Measurements from ENCODE around the gene GPC6. TPM values are rescaled to one million over a fixed set of nuclear protein-coding genes. Genes with fewer than 3 reads are reported as not detected.

The GPC6 gene
- total and polyA plus RNA-seq, 4 donors: 5.9 to 29.1 (median 18.2) TPM

DNA sequence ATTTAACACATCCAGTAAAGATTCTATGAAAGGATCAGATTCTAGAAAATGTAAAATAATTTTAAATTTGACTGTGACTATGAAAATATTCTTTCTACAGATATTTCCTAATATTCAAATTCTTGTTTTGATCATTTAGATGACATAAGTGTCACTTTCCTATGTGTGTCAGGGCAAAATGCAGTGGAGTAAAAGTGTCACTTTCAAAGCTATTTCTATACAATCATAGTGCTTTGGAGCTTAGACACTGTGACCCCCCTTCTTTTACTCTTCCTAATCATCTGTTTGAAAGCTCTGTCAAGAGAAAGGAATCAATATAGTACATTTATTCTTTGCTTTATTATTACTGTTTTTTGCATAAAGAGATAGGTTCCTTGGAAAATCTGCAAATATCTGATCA, 760.9 kb downstream of the GPC6 start (continued):
- TF ChIP-seq, protein P1, sequence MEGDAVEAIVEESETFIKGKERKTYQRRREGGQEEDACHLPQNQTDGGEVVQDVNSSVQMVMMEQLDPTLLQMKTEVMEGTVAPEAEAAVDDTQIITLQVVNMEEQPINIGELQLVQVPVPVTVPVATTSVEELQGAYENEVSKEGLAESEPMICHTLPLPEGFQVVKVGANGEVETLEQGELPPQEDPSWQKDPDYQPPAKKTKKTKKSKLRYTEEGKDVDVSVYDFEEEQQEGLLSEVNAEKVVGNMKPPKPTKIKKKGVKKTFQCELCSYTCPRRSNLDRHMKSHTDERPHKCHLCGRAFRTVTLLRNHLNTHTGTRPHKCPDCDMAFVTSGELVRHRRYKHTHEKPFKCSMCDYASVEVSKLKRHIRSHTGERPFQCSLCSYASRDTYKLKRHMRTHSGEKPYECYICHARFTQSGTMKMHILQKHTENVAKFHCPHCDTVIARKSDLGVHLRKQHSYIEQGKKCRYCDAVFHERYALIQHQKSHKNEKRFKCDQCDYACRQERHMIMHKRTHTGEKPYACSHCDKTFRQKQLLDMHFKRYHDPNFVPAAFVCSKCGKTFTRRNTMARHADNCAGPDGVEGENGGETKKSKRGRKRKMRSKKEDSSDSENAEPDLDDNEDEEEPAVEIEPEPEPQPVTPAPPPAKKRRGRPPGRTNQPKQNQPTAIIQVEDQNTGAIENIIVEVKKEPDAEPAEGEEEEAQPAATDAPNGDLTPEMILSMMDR (IDR thresholded peaks at IDR 0.05; ENCODE audit: low read depth, low read length, missing input control): no peak
- TF ChIP-seq RXRA (IDR thresholded peaks at IDR 0.05) (no peak), HNF4G (IDR thresholded peaks at IDR 0.05) (no peak)

DNA sequence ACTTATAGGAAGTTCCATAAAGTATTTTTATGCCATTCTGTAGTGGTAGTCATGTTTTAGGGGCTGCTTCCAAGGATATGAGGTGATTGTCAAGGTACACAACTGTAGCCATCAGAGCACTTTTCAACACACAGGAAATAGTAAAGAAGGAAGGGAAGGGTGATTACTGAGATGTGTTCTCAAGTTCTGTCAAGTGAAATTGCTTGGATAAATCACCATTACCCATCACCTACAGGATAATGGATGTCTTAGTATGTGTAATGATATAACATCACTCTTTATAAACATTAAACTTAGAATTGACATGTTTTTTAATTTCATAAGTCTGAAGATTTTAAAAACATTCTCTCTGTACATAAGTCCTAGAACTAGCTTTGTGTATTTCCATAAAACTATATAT, 765.0 kb downstream of the GPC6 start:
- no peaks in the 10 kb centered on the region for H3K4me1 ChIP-seq (ENCODE audit: control insufficient read depth in 4 of 4, insufficient read depth in 4 of 4, low read length in 3 of 4)
- no peak overlapping the region for H3K27ac ChIP-seq (ENCODE audit: low read depth in 1 of 2, low read length in 2 of 2)
- no peaks in the 10 kb centered on the region for H3K9me3 ChIP-seq (ENCODE audit: control insufficient read depth in 4 of 4, low read length in 3 of 4)
- no peaks in the 10 kb centered on the region for H3K27me3 ChIP-seq (ENCODE audit: control insufficient read depth in 4 of 4, insufficient read depth in 4 of 4, low read length in 3 of 4)
- no peaks in the 10 kb centered on the region for H3K36me3 ChIP-seq (ENCODE audit: control insufficient read depth in 4 of 4, insufficient read depth in 3 of 4, low read depth in 1 of 4, low read length in 3 of 4)
- no peak for TF ChIP-seq TAF1 (conservative IDR thresholded peaks at IDR 0.05)
- TF ChIP-seq, protein P2, sequence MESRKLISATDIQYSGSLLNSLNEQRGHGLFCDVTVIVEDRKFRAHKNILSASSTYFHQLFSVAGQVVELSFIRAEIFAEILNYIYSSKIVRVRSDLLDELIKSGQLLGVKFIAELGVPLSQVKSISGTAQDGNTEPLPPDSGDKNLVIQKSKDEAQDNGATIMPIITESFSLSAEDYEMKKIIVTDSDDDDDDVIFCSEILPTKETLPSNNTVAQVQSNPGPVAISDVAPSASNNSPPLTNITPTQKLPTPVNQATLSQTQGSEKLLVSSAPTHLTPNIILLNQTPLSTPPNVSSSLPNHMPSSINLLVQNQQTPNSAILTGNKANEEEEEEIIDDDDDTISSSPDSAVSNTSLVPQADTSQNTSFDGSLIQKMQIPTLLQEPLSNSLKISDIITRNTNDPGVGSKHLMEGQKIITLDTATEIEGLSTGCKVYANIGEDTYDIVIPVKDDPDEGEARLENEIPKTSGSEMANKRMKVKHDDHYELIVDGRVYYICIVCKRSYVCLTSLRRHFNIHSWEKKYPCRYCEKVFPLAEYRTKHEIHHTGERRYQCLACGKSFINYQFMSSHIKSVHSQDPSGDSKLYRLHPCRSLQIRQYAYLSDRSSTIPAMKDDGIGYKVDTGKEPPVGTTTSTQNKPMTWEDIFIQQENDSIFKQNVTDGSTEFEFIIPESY (IDR thresholded peaks at IDR 0.05): no peak
- no peak for TF ChIP-seq GABPA (IDR thresholded peaks at IDR 0.05 in 1 of 2, conservative IDR thresholded peaks at IDR 0.05 in 1 of 2)
- TF ChIP-seq FOXA2 (IDR thresholded peaks at IDR 0.05): no peak
- no peak for TF ChIP-seq HNF4G (IDR thresholded peaks at IDR 0.05)
- TF ChIP-seq FOXA1 (IDR thresholded peaks at IDR 0.05): no peak
- TF ChIP-seq RAD21 (IDR thresholded peaks at IDR 0.05): no peak
- no peak for TF ChIP-seq HNF4A (conservative IDR thresholded peaks at IDR 0.05)
- no peak for TF ChIP-seq RXRA (IDR thresholded peaks at IDR 0.05)
- TF ChIP-seq, protein P3, sequence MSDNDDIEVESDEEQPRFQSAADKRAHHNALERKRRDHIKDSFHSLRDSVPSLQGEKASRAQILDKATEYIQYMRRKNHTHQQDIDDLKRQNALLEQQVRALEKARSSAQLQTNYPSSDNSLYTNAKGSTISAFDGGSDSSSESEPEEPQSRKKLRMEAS (IDR thresholded peaks at IDR 0.05): no peak
- TF ChIP-seq NR2F2 (IDR thresholded peaks at IDR 0.05): no peak
- TF ChIP-seq EGR1 (IDR thresholded peaks at IDR 0.05; ENCODE audit: low read depth in 2 of 2): no peak
- no peak for TF ChIP-seq JUND (IDR thresholded peaks at IDR 0.05)
- no peak for TF ChIP-seq YY1 (IDR thresholded peaks at IDR 0.05)
- TF ChIP-seq, protein P1 (IDR thresholded peaks at IDR 0.05; ENCODE audit: low read depth, low read length, missing input control): no peak
- no peak overlapping the region for H3K4me3 ChIP-seq (ENCODE audit: low read depth in 1 of 3, low read length in 3 of 3)
- DNase-seq (ENCODE audit: low spot score): no peak
- H3K9ac ChIP-seq (ENCODE audit: low read depth in 1 of 2, low read length in 2 of 2): no peak overlapping the region

DNA sequence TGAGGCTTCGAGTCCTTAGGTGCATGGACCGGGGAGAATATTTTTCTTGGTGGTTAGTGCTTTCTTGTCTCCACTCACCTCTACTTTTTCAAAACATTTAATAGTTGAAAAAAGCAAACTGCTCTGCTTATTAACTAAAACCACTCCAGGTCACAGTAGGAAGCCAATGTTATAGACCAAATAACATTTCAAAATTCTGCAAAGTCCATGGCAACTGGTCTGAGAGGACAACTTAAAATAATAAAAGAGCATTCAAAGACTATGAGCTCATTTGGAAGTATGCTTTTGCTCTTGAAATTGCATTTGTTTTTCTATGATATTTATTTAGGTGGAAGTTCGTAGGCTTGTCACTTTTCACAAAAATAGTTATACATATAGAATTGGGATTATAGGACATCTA, 769.9 kb downstream of the GPC6 start:
- H3K27me3 ChIP-seq (ENCODE audit: control insufficient read depth in 4 of 4, insufficient read depth in 4 of 4, low read length in 3 of 4): no peaks in the 10 kb centered on the region
- 92% methylated on average over 3 of the region's 3 CpGs for WGBS
- no peak overlapping the region for H3K27ac ChIP-seq (ENCODE audit: low read depth in 1 of 2, low read length in 2 of 2)
- no peak for DNase-seq (ENCODE audit: low spot score)
- no peak overlapping the region for H3K9ac ChIP-seq (ENCODE audit: low read depth in 1 of 2, low read length in 2 of 2)
- no peak overlapping the region for H3K4me3 ChIP-seq (ENCODE audit: low read depth in 1 of 3, low read length in 3 of 3)
- no peaks in the 10 kb centered on the region for H3K36me3 ChIP-seq (ENCODE audit: control insufficient read depth in 4 of 4, insufficient read depth in 3 of 4, low read depth in 1 of 4, low read length in 3 of 4)
- no peaks in the 10 kb centered on the region for H3K9me3 ChIP-seq (ENCODE audit: control insufficient read depth in 4 of 4, low read length in 3 of 4)
- H3K4me1 ChIP-seq (ENCODE audit: control insufficient read depth in 4 of 4, insufficient read depth in 4 of 4, low read length in 3 of 4): no peaks in the 10 kb centered on the region
- TF ChIP-seq, protein P1 (IDR thresholded peaks at IDR 0.05; ENCODE audit: low read depth, low read length, missing input control): no peak
- TF ChIP-seq YY1 (IDR thresholded peaks at IDR 0.05) (no peak), HNF4G (IDR thresholded peaks at IDR 0.05) (no peak), TAF1 (conservative IDR thresholded peaks at IDR 0.05) (no peak), EGR1 (IDR thresholded peaks at IDR 0.05; ENCODE audit: low read depth in 2 of 2) (no peak), JUND (IDR thresholded peaks at IDR 0.05) (no peak), SP1 (IDR thresholded peaks at IDR 0.05) (no peak), NR2F2 (IDR thresholded peaks at IDR 0.05) (no peak), FOXA2 (IDR thresholded peaks at IDR 0.05) (no peak)
- TF ChIP-seq, protein P4, sequence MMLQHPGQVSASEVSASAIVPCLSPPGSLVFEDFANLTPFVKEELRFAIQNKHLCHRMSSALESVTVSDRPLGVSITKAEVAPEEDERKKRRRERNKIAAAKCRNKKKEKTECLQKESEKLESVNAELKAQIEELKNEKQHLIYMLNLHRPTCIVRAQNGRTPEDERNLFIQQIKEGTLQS (IDR thresholded peaks at IDR 0.05): no peak
- TF ChIP-seq, protein P2 (IDR thresholded peaks at IDR 0.05): no peak

Measured in liver (tissue), 9 donors.